Endodermal cell (in vitro differentiated cells): ENCODE results near the gene MYO5B. TPM values are rescaled to one million over a fixed set of nuclear protein-coding genes. Genes with fewer than 3 reads are reported as not detected.

Source experiments
- DNase-seq: peaks from one replicate; pipeline ENCODE4 v3.0.0-alpha.2; 2017
- H3K27ac ChIP-seq: 2 replicates; pipeline ENCODE4 v1.5.1; 2013; ENCODE audit warnings: mild to moderate bottlenecking, low read depth, low read length, moderate library complexity
- H3K27me3 ChIP-seq: 2 replicates; pipeline ENCODE4 v1.6.1; 2013; ENCODE audit warnings: mild to moderate bottlenecking, low read length, moderate library complexity; ENCODE audit not compliant: insufficient read depth, control insufficient read depth, poor library complexity, severe bottlenecking
- H3K36me3 ChIP-seq: 2 replicates; pipeline ENCODE4 v1.7.0; 2013; ENCODE audit warnings: mild to moderate bottlenecking, low read length, moderate library complexity; ENCODE audit not compliant: control insufficient read depth, insufficient read depth
- H3K4me1 ChIP-seq: one replicate; pipeline ENCODE4 v1.7.0; 2013; ENCODE audit warnings: low read length; ENCODE audit not compliant: control insufficient read depth, insufficient read depth
- H3K4me3 ChIP-seq: 2 replicates; pipeline ENCODE4 v1.5.1; 2013; ENCODE audit warnings: mild to moderate bottlenecking, low read length, moderate library complexity
- H3K9ac ChIP-seq: 2 replicates; pipeline ENCODE4 v1.6.1; 2013; ENCODE audit warnings: mild to moderate bottlenecking, low read length, moderate library complexity; ENCODE audit not compliant: poor library complexity, severe bottlenecking; ENCODE audit errors: extremely low read depth
- H3K9me3 ChIP-seq: 2 replicates; pipeline ENCODE4 v1.6.1; 2013; ENCODE audit warnings: mild to moderate bottlenecking, low read length, moderate library complexity; ENCODE audit not compliant: control insufficient read depth
- H3K27ac Mint-ChIP-seq: 2 replicates; pipeline ENCODE4 v1.8.0; 2020; ENCODE audit warnings: mixed read lengths
- H3K27me3 Mint-ChIP-seq: 2 replicates; pipeline ENCODE4 v1.8.0; 2021; ENCODE audit warnings: mild to moderate bottlenecking, mixed read lengths; ENCODE audit not compliant: insufficient read depth
- H3K36me3 Mint-ChIP-seq: 2 replicates; pipeline ENCODE4 v1.8.0; 2020; ENCODE audit warnings: low read depth, mixed read lengths
- H3K4me1 Mint-ChIP-seq: 2 replicates; pipeline ENCODE4 v1.8.0; 2020; ENCODE audit warnings: mixed read lengths
- H3K4me3 Mint-ChIP-seq: 2 replicates; pipeline ENCODE4 v1.8.0; 2020; ENCODE audit warnings: mild to moderate bottlenecking, moderate library complexity, mixed read lengths
- H3K9me3 Mint-ChIP-seq: 2 replicates; pipeline ENCODE4 v1.8.0; 2020; ENCODE audit warnings: mild to moderate bottlenecking, mixed read lengths
- WGBS, 2 experiments: methylation state at CpG; one replicate each; pipeline versions ENCODE4 v1.1.5 to v1.1.7; 2013; ENCODE audit warnings: missing lambda C conversion rate in 2 of 2, mixed read lengths in 1 of 2; ENCODE audit not compliant: insufficient coverage in 1 of 2, insufficient read length in 1 of 2; 5-methylcytosine and 5-hydroxymethylcytosine counted together
- total RNA-seq, 2 donors: library from RNA; stranded (reverse); fragmentation: NEBNext Ultra II Directional in 1 of 2; extraction: Animal tissue kit (Norgen Biotek cat#: 25700) in 1 of 2; gene quantifications; 2 replicates in 1 of 2; 3 replicates in 1 of 2; pipeline ENCODE4 v1.2.1, GENCODE V29; 2021
- TF ChIP-seq, protein P1 (sequence below): fragments of 200-600 bp; sonication (generic); conservative IDR thresholded peaks from 2 replicates; pipeline ENCODE4 v1.5.0; 2021; ENCODE audit warnings: antibody characterized with exemption, mild to moderate bottlenecking

Gene MYO5B
- total RNA-seq, 2 donors from 2014 or later: 12.2 to 16.8 TPM

GRCh38 chr18:49924293-49924983 lies 270.5 kb downstream of the MYO5B start:
- no peak overlapping the region for H3K27ac Mint-ChIP-seq
- H3K9ac ChIP-seq: no peak overlapping the region
- peaks cover 17% of the 10 kb centered on the region for H3K36me3 Mint-ChIP-seq
- H3K27me3 Mint-ChIP-seq: peaks cover 35% of the 10 kb centered on the region
- H3K9me3 Mint-ChIP-seq: peaks cover 10% of the 10 kb centered on the region
- H3K4me1 ChIP-seq: peaks cover 8% of the 10 kb centered on the region
- peaks cover 11% of the 10 kb centered on the region for H3K4me1 Mint-ChIP-seq
- H3K9me3 ChIP-seq: peaks cover 12% of the 10 kb centered on the region
- DNase-seq: no peak
- H3K36me3 ChIP-seq: no peaks in the 10 kb centered on the region
- TF ChIP-seq, protein P1, sequence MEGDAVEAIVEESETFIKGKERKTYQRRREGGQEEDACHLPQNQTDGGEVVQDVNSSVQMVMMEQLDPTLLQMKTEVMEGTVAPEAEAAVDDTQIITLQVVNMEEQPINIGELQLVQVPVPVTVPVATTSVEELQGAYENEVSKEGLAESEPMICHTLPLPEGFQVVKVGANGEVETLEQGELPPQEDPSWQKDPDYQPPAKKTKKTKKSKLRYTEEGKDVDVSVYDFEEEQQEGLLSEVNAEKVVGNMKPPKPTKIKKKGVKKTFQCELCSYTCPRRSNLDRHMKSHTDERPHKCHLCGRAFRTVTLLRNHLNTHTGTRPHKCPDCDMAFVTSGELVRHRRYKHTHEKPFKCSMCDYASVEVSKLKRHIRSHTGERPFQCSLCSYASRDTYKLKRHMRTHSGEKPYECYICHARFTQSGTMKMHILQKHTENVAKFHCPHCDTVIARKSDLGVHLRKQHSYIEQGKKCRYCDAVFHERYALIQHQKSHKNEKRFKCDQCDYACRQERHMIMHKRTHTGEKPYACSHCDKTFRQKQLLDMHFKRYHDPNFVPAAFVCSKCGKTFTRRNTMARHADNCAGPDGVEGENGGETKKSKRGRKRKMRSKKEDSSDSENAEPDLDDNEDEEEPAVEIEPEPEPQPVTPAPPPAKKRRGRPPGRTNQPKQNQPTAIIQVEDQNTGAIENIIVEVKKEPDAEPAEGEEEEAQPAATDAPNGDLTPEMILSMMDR: no peak
- H3K27ac ChIP-seq: no peak overlapping the region
- H3K4me3 ChIP-seq: no peak overlapping the region
- 87% methylated on average over 2 of the region's 2 CpGs; no CpG with 5 or more reads in 1 of the 2 experiments for WGBS, 2 experiments
- no peak overlapping the region for H3K4me3 Mint-ChIP-seq
- H3K27me3 ChIP-seq: peaks cover 5% of the 10 kb centered on the region

GRCh38 chr18:49922228-49922627 lies 272.7 kb downstream of the MYO5B start:
- peaks cover 8% of the 10 kb centered on the region for H3K4me1 ChIP-seq
- Mint-ChIP-seq H3K4me3 (no peak overlapping the region), H3K27ac (no peak overlapping the region), H3K4me1 (peaks cover 11% of the 10 kb centered on the region), H3K36me3 (peaks cover 13% of the 10 kb centered on the region), H3K27me3 (peaks cover 55% of the 10 kb centered on the region), H3K9me3 (peaks cover 10% of the 10 kb centered on the region)
- no peak overlapping the region for H3K27ac ChIP-seq
- H3K9ac ChIP-seq: no peak overlapping the region
- H3K36me3 ChIP-seq: no peaks in the 10 kb centered on the region
- H3K27me3 ChIP-seq: peaks cover 15% of the 10 kb centered on the region
- peaks cover 12% of the 10 kb centered on the region for H3K9me3 ChIP-seq
- no peak for DNase-seq
- TF ChIP-seq, protein P1: no peak
- 100% methylated on average over 1 of the region's 2 CpGs; no CpG with 5 or more reads in 1 of the 2 experiments for WGBS, 2 experiments
- H3K4me3 ChIP-seq: no peak overlapping the region

- Histone ChIP-seq H3K9ac (no peak overlapping the region), H3K9me3 (peaks cover 12% of the 10 kb centered on the region), H3K27me3 (peaks cover 15% of the 10 kb centered on the region), H3K27ac (peak overlapping the region; percentile 80), H3K4me1 (peaks cover 8% of the 10 kb centered on the region), H3K4me3 (no peak overlapping the region), H3K36me3 (no peaks in the 10 kb centered on the region)
- no peak overlapping the region for H3K27ac Mint-ChIP-seq
- 87 to 92% methylated on average over 6 to 12 of the region's 12 CpGs for WGBS, 2 experiments
- H3K4me3 Mint-ChIP-seq: no peak overlapping the region
- TF ChIP-seq, protein P1: no peak
- no peak for DNase-seq
- H3K36me3 Mint-ChIP-seq: peaks cover 13% of the 10 kb centered on the region
- peaks cover 10% of the 10 kb centered on the region for H3K9me3 Mint-ChIP-seq
- peaks cover 62% of the 10 kb centered on the region for H3K27me3 Mint-ChIP-seq
- H3K4me1 Mint-ChIP-seq: peaks cover 11% of the 10 kb centered on the region
These were observed 273.5 kb downstream of the MYO5B start for GRCh38 chr18:49921318-49921985.
